C4-2B (cell line): ENCODE measurements around the gene PLK2.

ENCODE experiments used
- H3K27ac ChIP-seq: fragments of 450-650 bp; 2 replicates; pipeline ENCODE4 v1.5.1; 2017
- ZFX ChIP-seq: fragments of 450-650 bp; IDR thresholded peaks from 2 replicates; pipeline ENCODE4 v1.6.1; 2017
- TF ChIP-seq, protein P1 (sequence below): fragments of 450-650 bp; conservative IDR thresholded peaks from 2 replicates; pipeline ENCODE4 v1.5.1; 2017; ENCODE audit warnings: mild to moderate bottlenecking

Gene PLK2

DNA sequence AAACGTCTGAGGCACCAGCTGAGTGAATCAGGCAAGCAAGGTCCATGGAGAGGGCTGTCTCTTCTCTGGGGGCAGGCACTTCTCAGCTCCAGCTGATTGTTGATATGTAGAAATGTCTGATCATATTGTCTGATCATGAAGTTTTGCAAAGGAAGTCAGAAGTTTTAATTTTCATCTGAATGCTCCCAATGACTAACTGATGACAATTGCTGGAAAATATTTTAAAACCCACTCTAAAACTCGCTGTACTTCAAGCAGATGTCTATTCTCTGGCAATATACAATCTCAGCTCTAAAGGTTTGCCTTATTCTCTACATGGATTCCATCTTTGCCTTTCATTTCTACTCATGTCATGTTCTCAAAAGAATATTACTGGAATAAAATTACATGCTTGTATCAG, 12.7 kb downstream of the PLK2 start:
- no peak for TF ChIP-seq ZFX
- TF ChIP-seq, protein P1, sequence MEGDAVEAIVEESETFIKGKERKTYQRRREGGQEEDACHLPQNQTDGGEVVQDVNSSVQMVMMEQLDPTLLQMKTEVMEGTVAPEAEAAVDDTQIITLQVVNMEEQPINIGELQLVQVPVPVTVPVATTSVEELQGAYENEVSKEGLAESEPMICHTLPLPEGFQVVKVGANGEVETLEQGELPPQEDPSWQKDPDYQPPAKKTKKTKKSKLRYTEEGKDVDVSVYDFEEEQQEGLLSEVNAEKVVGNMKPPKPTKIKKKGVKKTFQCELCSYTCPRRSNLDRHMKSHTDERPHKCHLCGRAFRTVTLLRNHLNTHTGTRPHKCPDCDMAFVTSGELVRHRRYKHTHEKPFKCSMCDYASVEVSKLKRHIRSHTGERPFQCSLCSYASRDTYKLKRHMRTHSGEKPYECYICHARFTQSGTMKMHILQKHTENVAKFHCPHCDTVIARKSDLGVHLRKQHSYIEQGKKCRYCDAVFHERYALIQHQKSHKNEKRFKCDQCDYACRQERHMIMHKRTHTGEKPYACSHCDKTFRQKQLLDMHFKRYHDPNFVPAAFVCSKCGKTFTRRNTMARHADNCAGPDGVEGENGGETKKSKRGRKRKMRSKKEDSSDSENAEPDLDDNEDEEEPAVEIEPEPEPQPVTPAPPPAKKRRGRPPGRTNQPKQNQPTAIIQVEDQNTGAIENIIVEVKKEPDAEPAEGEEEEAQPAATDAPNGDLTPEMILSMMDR, result no peak
- no peak overlapping the region for H3K27ac ChIP-seq

DNA sequence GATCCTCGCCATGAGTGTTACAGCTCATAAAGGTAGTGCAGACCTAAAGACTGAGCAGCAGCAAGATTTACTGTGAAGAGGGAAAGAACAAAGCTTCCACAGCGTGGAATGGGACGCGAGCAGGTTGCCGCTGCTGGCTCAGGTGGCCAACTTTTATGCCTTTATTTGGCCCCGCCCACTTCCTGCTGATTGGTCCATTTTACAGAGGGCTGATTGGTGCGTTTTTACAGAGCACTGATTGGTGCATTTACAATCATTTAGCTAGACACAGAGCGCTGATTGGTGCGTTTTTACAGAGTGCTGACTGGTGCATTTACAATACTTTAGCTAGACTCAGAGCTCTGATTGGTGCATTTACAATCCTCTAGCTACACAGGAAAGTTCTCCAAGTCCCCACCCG, 13.9 kb downstream of the PLK2 start:
- TF ChIP-seq ZFX, result no peak
- TF ChIP-seq, protein P1, result no peak
- H3K27ac ChIP-seq, result no peak overlapping the region

DNA sequence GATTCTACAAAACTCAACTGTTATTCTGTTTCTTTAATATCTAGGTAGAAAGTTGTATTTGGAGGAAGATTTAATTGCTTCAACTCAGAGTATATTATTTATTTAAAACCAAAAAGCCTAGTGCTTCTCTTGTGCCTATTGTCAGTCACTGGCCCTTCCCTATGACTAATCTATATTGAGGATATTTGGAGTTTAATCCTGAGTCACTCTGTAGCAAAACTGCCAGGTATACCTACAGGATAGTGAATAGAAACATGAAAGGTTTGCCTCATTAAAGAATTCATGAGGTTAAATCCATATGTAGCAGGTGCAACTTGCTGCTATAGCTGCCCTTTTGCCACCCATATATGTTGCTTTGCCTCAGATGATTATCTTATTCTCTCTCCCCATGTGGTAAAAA, 15.1 kb downstream of the PLK2 start:
- H3K27ac ChIP-seq, result no peak overlapping the region

DNA sequence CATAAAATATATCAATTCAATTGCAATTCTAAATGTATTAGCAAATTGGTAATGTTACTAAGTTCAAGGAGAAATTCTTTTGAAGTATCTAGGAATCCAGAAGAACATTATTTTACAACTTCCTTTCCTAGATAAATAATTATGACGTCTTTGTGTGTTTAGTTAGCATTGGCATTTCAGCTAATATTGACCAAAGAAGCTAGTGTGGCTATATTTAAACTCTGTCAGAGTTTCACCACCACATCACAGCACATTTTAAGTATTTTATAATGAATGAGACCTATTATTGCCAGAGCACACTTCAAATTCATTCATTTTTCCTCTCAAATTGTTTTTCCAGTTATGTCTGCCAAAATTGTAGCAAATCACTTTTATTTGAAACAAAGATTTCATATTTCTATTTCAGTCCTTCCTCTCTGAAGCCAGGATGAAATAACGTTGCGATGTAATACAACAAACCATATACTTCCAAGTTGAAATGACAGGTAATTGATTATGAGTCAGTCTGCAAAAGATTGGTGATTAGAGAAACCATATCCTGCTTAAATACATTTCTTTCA, 18.9 kb downstream of the PLK2 start:
- TF ChIP-seq, protein P1, result no peak
- TF ChIP-seq ZFX, result no peak
- no peak overlapping the region for H3K27ac ChIP-seq

More for the DNA sequence above, 15.1 kb downstream of the PLK2 start:
- no peak for TF ChIP-seq ZFX
- TF ChIP-seq, protein P1, result no peak

DNA sequence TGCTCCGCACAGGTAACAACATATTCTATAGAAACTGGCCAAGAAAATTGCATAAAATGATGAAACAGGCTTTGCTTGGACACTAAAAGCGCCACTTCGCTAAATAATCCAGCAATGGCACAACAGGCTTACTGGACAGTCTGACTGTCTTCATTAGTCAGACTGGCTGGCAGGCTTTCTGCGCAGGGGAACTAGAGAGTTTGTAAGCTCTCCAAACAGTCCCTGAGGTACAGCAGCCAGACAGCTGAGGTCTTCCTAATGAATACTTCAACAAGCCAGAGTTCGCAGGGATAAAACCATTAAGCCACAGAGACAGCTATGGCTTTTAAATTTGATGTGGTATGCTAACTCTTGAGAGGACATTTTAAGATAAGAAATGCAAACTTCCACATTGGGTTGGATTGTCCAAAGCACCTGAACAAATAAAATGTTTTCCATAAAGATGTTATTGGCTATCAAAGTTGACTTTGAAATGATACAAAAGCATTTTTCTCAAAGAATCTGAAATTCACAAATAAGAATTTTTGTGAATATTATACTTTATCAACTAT, 20.7 kb downstream of the PLK2 start:
- TF ChIP-seq ZFX, result no peak
- TF ChIP-seq, protein P1, result no peak
- no peak overlapping the region for H3K27ac ChIP-seq

DNA sequence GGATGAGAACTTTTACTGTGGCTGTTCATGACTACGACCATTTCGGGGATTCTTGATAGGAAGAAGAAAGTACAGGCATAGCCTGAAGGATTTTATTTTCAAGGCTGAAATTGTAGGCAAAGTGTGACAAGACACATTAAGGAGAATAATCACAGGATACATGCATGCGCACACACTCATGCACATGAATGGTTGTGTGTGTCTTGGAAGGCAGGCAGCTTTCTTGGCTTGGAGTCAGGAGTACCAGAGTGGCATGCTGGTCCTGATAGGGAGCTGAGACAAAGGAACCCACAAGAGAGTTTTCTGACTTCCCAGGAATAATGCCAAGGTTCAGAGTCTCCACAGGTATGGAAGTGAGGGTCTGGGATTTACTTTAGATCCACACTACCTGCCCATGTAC, 22.2 kb downstream of the PLK2 start:
- no peak overlapping the region for H3K27ac ChIP-seq
- TF ChIP-seq ZFX, result no peak
- TF ChIP-seq, protein P1, result no peak

DNA sequence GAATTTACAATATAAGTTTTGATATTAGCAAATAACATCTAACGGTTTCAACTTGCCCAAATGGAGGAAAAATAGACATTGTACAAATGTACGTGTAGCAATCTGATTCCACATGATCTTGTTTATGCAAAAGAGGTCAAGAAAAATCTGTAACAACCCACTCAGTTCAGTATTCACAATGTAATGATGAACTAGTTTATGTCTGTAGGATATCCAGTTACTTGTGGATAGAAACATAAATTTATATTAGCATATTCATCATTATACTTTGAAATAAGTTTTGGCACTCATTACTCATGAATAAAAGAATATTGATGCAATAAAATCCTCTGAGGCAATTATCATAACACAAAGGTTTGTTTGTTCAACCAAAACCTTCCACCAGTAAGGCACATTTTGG, 28.1 kb downstream of the PLK2 start:
- TF ChIP-seq, protein P1, result no peak
- TF ChIP-seq ZFX, result no peak
- no peak overlapping the region for H3K27ac ChIP-seq
